ENCODE data around the gene SMAD4.
"Not testable (repeated sequence)": the region's sequence is repeated elsewhere in the genome, so short reads cannot be mapped to it uniquely, and the experiment has no call there.

- TF ChIP-seq CTCF (IDR thresholded peaks at IDR 0.05; ENCODE audit: poor library complexity); EZH2 (IDR thresholded peaks at IDR 0.05; ENCODE audit: borderline replicate concordance): not testable (repeated sequence)
These were observed 87.0 kb downstream of the SMAD4 start for GRCh38 chr18:51116996-51117395.

Data from hepatocyte (in vitro differentiated cells).